ENCODE results near the gene SLC22A23. TPM values are rescaled to one million over a fixed set of nuclear protein-coding genes. Genes with fewer than 3 reads are reported as not detected.

The SLC22A23 gene
- total RNA-seq, 1 donor from 2014 or later, result 27.8 TPM

GRCh38 chr6:3228046-3228671 lies 228.7 kb downstream of the SLC22A23 start:
- Histone ChIP-seq H3K4me3 (peak overlapping the region; percentile 32), H3K9me3 (no peaks in the 10 kb centered on the region), H3K27me3 (ENCODE audit: low read depth) (peaks cover 72% of the 10 kb centered on the region), H3K27ac (no peak overlapping the region), H3K4me1 (peaks cover 58% of the 10 kb centered on the region), H3K36me3 (no peaks in the 10 kb centered on the region)
- TF ChIP-seq CTCF (IDR thresholded peaks at IDR 0.05), result no peak
- DNase-seq (no peak), ATAC-seq (peak in 1 of 2 donors; percentile 22)
- intact Hi-C loops (cut with DNase I), result no loop called here

GRCh38 chr6:3227363-3228045 lies 229.3 kb downstream of the SLC22A23 start, which contains the start of gene TUBB2B:
Gene TUBB2B (minus strand): TSS chr6:3227653. CDS start chr6:3227543, 110 bp downstream.
- Histone ChIP-seq H3K4me3 (peak within 1 kb of the TSS; percentile 40), H3K27me3 (ENCODE audit: low read depth) (peaks cover 66% of the 10 kb centered on the region), H3K4me1 (peaks cover 58% of the 10 kb centered on the region), H3K9me3 (no peaks in the 10 kb centered on the region), H3K36me3 (no peaks in the 10 kb centered on the region), H3K27ac (no peak within 1 kb of the TSS)
- DNase-seq (no peak), ATAC-seq (peak; percentile 21 to 30)
- intact Hi-C loops (cut with DNase I), result no loop called here
- TF ChIP-seq CTCF (IDR thresholded peaks at IDR 0.05), result no peak

GRCh38 chr6:3226481-3227362 lies 230.1 kb downstream of the SLC22A23 start:
- ATAC-seq (peak; percentile 16 to 18), DNase-seq (no peak)
- Histone ChIP-seq H3K4me1 (peaks cover 52% of the 10 kb centered on the region), H3K27me3 (ENCODE audit: low read depth) (peaks cover 58% of the 10 kb centered on the region), H3K27ac (no peak overlapping the region), H3K36me3 (no peaks in the 10 kb centered on the region), H3K9me3 (no peaks in the 10 kb centered on the region), H3K4me3 (peak overlapping the region; percentile 40)
- no peak for TF ChIP-seq CTCF (IDR thresholded peaks at IDR 0.05)
- intact Hi-C loops (cut with DNase I), result no loop called here

- no peak for TF ChIP-seq CTCF (IDR thresholded peaks at IDR 0.05)
- DNase-seq (no peak), ATAC-seq (no peak)
- Histone ChIP-seq H3K36me3 (no peaks in the 10 kb centered on the region), H3K4me3 (no peak overlapping the region), H3K9me3 (no peaks in the 10 kb centered on the region), H3K27ac (no peak overlapping the region), H3K27me3 (ENCODE audit: low read depth) (peaks cover 51% of the 10 kb centered on the region), H3K4me1 (peaks cover 46% of the 10 kb centered on the region)
- intact Hi-C loops (cut with DNase I), result no loop called here
These were observed 230.8 kb downstream of the SLC22A23 start for GRCh38 chr6:3226042-3226441.

GRCh38 chr6:3222506-3223038 lies 234.3 kb downstream of the SLC22A23 start:
- Histone ChIP-seq H3K9me3 (no peaks in the 10 kb centered on the region), H3K36me3 (no peaks in the 10 kb centered on the region), H3K27me3 (ENCODE audit: low read depth) (peaks cover 23% of the 10 kb centered on the region), H3K4me3 (no peak overlapping the region), H3K27ac (no peak overlapping the region), H3K4me1 (peaks cover 13% of the 10 kb centered on the region)
- ATAC-seq, result no peak
- no peak for TF ChIP-seq CTCF (IDR thresholded peaks at IDR 0.05)
- intact Hi-C loops (cut with DNase I), result no loop called here
- DNase-seq, result no peak
